ENCODE results near the gene CYP1B1. TPM values are rescaled to one million over a fixed set of nuclear protein-coding genes. Genes with fewer than 3 reads are reported as not detected.

The CYP1B1 gene
- total RNA-seq, 6 donors from 2014 or later = 12.2 to 86.9 (median 26.1) TPM

DNA sequence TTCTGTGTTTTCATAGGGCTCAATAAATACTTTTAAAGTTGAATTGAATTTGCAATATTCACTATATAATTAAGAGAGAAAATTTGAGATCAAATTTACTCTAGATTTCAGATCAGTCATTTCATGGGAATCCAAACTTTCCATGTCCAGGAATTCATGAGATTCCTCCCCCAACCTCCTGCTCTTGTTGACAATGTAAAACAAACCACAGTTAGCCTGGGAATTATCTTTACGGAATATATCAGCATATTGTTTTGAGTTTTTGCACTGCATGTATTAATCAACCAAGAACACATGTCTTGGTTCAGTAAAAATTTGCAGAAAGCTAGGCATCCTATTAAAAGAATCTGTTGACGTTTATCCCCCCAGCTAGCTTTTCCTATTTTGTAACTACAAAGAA lies 42.3 kb downstream of the CYP1B1 start:
- DNase-seq = no peak
- Histone ChIP-seq H3K27ac (no peak overlapping the region), H3K4me1 (peaks cover 0 to 11% (median 2%) of the 10 kb centered on the region in 4 donors), H3K4me3 (no peak overlapping the region), H3K27me3 (no peaks in the 10 kb centered on the region), H3K36me3 (no peaks in the 10 kb centered on the region), H3K9me3 (no peaks in the 10 kb centered on the region)
- no peak for ATAC-seq (ENCODE audit: low FRiP score in 2 of 2)
- WGBS, 2 donors = 47% methylated on average over 2 of the region's 2 CpGs
- TF ChIP-seq EP300 (IDR thresholded peaks at IDR 0.05) = no peak
- TF ChIP-seq POLR2AphosphoS5 (IDR thresholded peaks at IDR 0.05) = no peak
- TF ChIP-seq, protein P1, sequence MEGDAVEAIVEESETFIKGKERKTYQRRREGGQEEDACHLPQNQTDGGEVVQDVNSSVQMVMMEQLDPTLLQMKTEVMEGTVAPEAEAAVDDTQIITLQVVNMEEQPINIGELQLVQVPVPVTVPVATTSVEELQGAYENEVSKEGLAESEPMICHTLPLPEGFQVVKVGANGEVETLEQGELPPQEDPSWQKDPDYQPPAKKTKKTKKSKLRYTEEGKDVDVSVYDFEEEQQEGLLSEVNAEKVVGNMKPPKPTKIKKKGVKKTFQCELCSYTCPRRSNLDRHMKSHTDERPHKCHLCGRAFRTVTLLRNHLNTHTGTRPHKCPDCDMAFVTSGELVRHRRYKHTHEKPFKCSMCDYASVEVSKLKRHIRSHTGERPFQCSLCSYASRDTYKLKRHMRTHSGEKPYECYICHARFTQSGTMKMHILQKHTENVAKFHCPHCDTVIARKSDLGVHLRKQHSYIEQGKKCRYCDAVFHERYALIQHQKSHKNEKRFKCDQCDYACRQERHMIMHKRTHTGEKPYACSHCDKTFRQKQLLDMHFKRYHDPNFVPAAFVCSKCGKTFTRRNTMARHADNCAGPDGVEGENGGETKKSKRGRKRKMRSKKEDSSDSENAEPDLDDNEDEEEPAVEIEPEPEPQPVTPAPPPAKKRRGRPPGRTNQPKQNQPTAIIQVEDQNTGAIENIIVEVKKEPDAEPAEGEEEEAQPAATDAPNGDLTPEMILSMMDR (IDR thresholded peaks at IDR 0.05) = no peak
- no peak for TF ChIP-seq POLR2A (IDR thresholded peaks at IDR 0.05)

DNA sequence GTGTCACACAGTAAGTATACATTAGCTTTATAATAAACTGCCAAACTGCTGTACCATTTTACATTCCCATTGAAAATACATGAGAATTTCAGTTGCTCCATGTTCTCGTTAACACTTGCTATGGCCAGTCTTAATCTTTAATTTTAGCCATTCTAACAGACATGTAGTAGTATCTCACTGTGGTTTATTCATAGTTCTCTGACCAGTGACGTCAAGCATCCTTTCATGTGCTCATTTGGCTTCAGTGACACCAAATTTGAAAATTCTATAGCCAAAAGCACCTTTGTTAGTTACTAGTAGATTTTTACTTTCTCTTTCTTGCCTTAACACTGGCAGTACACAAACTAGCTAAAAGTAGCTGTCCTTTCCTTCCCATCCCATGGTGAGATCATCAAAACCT lies 43.0 kb downstream of the CYP1B1 start:
- no peak for ATAC-seq (ENCODE audit: low FRiP score in 2 of 2)
- Histone ChIP-seq H3K4me3 (no peak overlapping the region), H3K27ac (no peak overlapping the region), H3K9me3 (no peaks in the 10 kb centered on the region), H3K36me3 (no peaks in the 10 kb centered on the region), H3K27me3 (no peaks in the 10 kb centered on the region), H3K4me1 (peaks cover 0 to 4% (median 0%) of the 10 kb centered on the region in 4 donors)
- DNase-seq = no peak
- TF ChIP-seq POLR2A (IDR thresholded peaks at IDR 0.05) (no peak), EP300 (IDR thresholded peaks at IDR 0.05) (no peak), POLR2AphosphoS5 (IDR thresholded peaks at IDR 0.05) (no peak)
- TF ChIP-seq, protein P1 (IDR thresholded peaks at IDR 0.05) = no peak
- 93% methylated on average over 2 of the region's 2 CpGs for WGBS, 2 donors

DNA sequence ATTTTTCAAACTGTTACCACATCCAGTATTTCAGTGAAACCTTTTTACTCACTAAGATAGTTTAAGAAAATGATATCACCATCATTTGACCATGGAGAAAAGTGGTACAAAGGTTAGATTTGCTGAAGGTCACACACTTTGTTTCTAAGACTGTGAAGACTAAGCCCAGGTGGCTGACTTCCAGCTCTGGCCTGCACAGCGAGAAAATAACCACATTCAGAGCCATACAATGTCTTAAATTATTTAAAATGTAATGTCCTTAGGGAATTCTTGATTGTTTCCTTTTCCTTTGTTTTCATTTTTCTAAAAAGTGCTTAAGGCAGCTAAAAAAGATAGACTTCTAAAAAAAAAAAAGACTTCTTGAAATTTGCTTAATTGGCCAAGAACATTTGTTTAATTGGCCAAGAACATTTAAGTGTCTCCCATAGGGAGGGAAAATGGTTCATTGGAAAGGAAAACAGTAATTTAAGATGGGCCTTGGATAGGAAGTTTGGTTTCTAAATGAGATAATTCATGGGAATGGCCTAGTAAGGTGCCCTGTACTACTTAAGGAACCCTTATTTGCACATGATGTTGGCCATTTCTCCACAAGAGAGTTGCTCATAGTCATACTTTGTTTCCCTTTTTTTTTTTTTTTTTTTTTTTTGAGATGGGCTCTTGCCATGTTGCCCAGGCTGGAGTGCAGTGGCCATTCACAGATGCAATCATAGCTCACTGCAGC lies 45.2 kb downstream of the CYP1B1 start:
- DNase-seq = no peak
- no peak for ATAC-seq (ENCODE audit: low FRiP score in 2 of 2)

DNA sequence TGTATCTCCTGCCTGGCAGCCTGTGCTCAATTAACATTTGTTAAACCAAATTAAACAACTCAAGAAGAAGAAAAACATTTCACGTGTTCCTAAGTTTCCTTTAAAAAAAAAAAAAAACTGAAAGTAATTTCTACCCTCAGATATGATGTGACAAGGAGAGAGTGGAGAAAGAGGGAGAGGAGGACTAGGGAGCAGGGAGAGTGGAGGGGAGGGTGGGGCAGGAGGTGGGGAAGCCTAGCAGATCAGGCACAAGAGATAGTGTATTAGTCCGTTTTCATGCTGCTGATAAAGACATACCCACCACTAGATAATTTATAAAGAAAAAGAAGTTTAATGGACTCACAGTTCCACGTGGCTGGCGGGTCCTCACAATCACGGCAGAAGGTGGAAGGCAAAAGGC lies 46.4 kb downstream of the CYP1B1 start:
- H3K4me3 ChIP-seq = no peak overlapping the region
- no peaks in the 10 kb centered on the region for H3K4me1 ChIP-seq
- DNase-seq (no peak), ATAC-seq (ENCODE audit: low FRiP score in 2 of 2) (no peak)
- no peak for TF ChIP-seq EP300 (IDR thresholded peaks at IDR 0.05)
- WGBS, 2 donors = 70 to 73% methylated on average over 5 of the region's 5 CpGs
- H3K36me3 ChIP-seq = no peaks in the 10 kb centered on the region
- no peaks in the 10 kb centered on the region for H3K9me3 ChIP-seq
- H3K27me3 ChIP-seq = no peaks in the 10 kb centered on the region
- H3K27ac ChIP-seq = no peak overlapping the region

More for the DNA sequence above, 45.2 kb downstream of the CYP1B1 start:
- Histone ChIP-seq H3K4me1 (no peaks in the 10 kb centered on the region), H3K9me3 (no peaks in the 10 kb centered on the region), H3K27ac (no peak overlapping the region), H3K36me3 (no peaks in the 10 kb centered on the region), H3K27me3 (no peaks in the 10 kb centered on the region), H3K4me3 (no peak overlapping the region)
- TF ChIP-seq EP300 (IDR thresholded peaks at IDR 0.05) = no peak
- no peak for TF ChIP-seq POLR2AphosphoS5 (IDR thresholded peaks at IDR 0.05)
- no peak for TF ChIP-seq POLR2A (IDR thresholded peaks at IDR 0.05)
- TF ChIP-seq, protein P1 (IDR thresholded peaks at IDR 0.05) = no peak
- WGBS, 2 donors = 86 to 89% methylated on average over 1 of the region's 1 CpG

DNA sequence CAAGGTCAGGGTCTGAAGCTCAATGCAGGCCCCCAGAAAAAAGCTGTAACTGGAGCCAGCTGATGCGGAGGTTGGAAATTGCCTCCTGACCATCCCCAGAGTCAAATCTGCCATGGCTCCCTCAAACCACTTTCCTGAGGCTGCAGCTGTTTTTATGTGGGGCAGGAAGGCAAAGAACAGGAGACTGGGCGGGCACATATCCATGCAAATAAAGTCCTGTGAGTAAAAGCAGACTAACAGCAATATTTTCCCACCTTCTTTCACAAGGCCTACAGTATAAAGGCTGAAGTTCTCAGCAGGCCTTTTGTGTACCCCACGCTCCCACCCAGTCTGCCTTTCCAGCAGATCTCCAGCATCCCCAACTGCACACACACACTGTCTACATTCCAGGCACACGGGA lies 47.1 kb downstream of the CYP1B1 start:
- DNase-seq = no peak
- no peaks in the 10 kb centered on the region for H3K36me3 ChIP-seq
- no peaks in the 10 kb centered on the region for H3K9me3 ChIP-seq
- no peaks in the 10 kb centered on the region for H3K4me1 ChIP-seq
- no peak overlapping the region for H3K27ac ChIP-seq
- 82 to 86% methylated on average over 3 to 4 of the region's 4 CpGs for WGBS, 2 donors
- no peak for TF ChIP-seq EP300 (IDR thresholded peaks at IDR 0.05)
- TF ChIP-seq, protein P1 (IDR thresholded peaks at IDR 0.05) = no peak
- TF ChIP-seq POLR2A (IDR thresholded peaks at IDR 0.05) = no peak
- TF ChIP-seq POLR2AphosphoS5 (IDR thresholded peaks at IDR 0.05) = no peak
- no peak for ATAC-seq (ENCODE audit: low FRiP score in 2 of 2)
- H3K27me3 ChIP-seq = no peaks in the 10 kb centered on the region
- H3K4me3 ChIP-seq = no peak overlapping the region

Data from upper lobe of left lung (tissue), 6 donors.